H1 (cell line): ENCODE data around the gene MMP24. TPM values are rescaled to one million over a fixed set of nuclear protein-coding genes. Genes with fewer than 3 reads are reported as not detected.

Experiments used
- ASH2L ChIP-seq: fragments of 200-600, 300-600 bp; sonication (generic); IDR thresholded peaks from one replicate; pipeline ENCODE4 v1.7.1; 2017; ENCODE audit warnings: low read length
- ATF3 ChIP-seq: IDR thresholded peaks from 2 replicates; pipeline ENCODE4 v1.6.1; 2011; ENCODE audit warnings: low read depth, mild to moderate bottlenecking, low read length; ENCODE audit not compliant: insufficient read depth
- POLR2A ChIP-seq, 2 experiments: IDR thresholded peaks; 1 replicate in 1 of 2; 2 replicates in 1 of 2; pipeline ENCODE4 v1.6.1; 2011; ENCODE audit warnings: low read depth in 2 of 2, low read length in 2 of 2, mild to moderate bottlenecking in 2 of 2; ENCODE audit errors: control extremely low read depth in 1 of 2
- SP2 ChIP-seq: IDR thresholded peaks from 2 replicates; pipeline ENCODE4 v1.6.1; 2012; ENCODE audit warnings: mild to moderate bottlenecking, low read length, inconsistent platforms
- polyA plus RNA-seq, 7 experiments: library from polyadenylated mRNA; depleted of rRNA in 3 of 7; stranded (reverse) in 5 of 7; unstranded in 2 of 7; fragments of >200 nt in 5 of 7; fragments of 200-250 nt in 2 of 7; gene quantifications; 1 replicate in 5 of 7; 2 replicates in 1 of 7; 4 replicates in 1 of 7; pipeline versions ENCODE4 v1.2.1 to v1.2.3, GENCODE V29; 2011 to 2013; ENCODE audit warnings: missing spikeins in 2 of 7, mixed read lengths in 2 of 7
- total RNA-seq: library from RNA; stranded (reverse); fragmentation: NEBNext Ultra II Directional; extraction: Animal tissue kit (Norgen Biotek cat#: 25700); gene quantifications from 2 replicates; pipeline ENCODE4 v1.2.1, GENCODE V29; 2021
- TF ChIP-seq, protein P1 (sequence below): IDR thresholded peaks from 2 replicates; pipeline ENCODE4 v1.6.1; 2012; ENCODE audit warnings: inconsistent platforms

Gene MMP24
- total and polyA plus RNA-seq, 2 of the 8 experiments (the other 6 are each of a cell fraction or from before 2014, with no cell fraction given), result 18.8 to 21.4 TPM

- no peak for TF ChIP-seq ATF3
- no peak for TF ChIP-seq SP2
- TF ChIP-seq, protein P1, sequence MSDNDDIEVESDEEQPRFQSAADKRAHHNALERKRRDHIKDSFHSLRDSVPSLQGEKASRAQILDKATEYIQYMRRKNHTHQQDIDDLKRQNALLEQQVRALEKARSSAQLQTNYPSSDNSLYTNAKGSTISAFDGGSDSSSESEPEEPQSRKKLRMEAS, result no peak
- no peak for TF ChIP-seq ASH2L
- TF ChIP-seq POLR2A (IDR thresholded peaks at IDR 0.05; ENCODE audit: control extremely low read depth in 1 of 2, low read depth in 2 of 2, low read length in 2 of 2), result no peak
Measured at GRCh38 chr20:35305682-35306556, 79.4 kb downstream of the MMP24 start (continued).
